HG03196 (cell line): ENCODE data around the gene C1QL1.
A peak's percentile ranks its signal among the peaks of the same experiment; 100 is the strongest.

Source experiments
- ATAC-seq: cut with Tn5 transposase; IDR thresholded peaks from one replicate; pipeline ENCODE4 v1.9.1; 2021; ENCODE audit not compliant: unreplicated experiment

Gene C1QL1

GRCh38 chr17:44989552-44990138 lies 21.5 kb upstream of the C1QL1 start:
- no peak for ATAC-seq

- ATAC-seq = no peak
Observed at GRCh38 chr17:44988044-44988942, 20.2 kb upstream of the C1QL1 start.

GRCh38 chr17:44983563-44983962 lies 15.5 kb upstream of the C1QL1 start:
- no peak for ATAC-seq

GRCh38 chr17:44982113-44982702 lies 14.1 kb upstream of the C1QL1 start:
- no peak for ATAC-seq

- no peak for ATAC-seq
Observed at GRCh38 chr17:44981221-44981968, 13.3 kb upstream of the C1QL1 start.

GRCh38 chr17:44979426-44979995 lies 11.4 kb upstream of the C1QL1 start:
- no peak for ATAC-seq

- no peak for ATAC-seq
Observed at GRCh38 chr17:44978807-44979206, 10.7 kb upstream of the C1QL1 start.

GRCh38 chr17:44977814-44978550 lies 9.9 kb upstream of the C1QL1 start:
- no peak for ATAC-seq

GRCh38 chr17:44977065-44977464 lies 9.0 kb upstream of the C1QL1 start:
- ATAC-seq = no peak

GRCh38 chr17:44976206-44976605 lies 8.1 kb upstream of the C1QL1 start:
- ATAC-seq = no peak

- ATAC-seq = no peak
Observed at GRCh38 chr17:44972953-44973352, 4.8 kb upstream of the C1QL1 start.

- no peak for ATAC-seq
Observed at GRCh38 chr17:44971776-44972483, 3.8 kb upstream of the C1QL1 start.

- no peak for ATAC-seq
Observed at GRCh38 chr17:44970136-44970741, 2.1 kb upstream of the C1QL1 start.

- no peak for ATAC-seq
Observed at GRCh38 chr17:44969144-44969780, 1.2 kb upstream of the C1QL1 start.

- ATAC-seq = peak; percentile 8
Observed at GRCh38 chr17:44967907-44968224, 237 bp downstream of the C1QL1 start.

GRCh38 chr17:44967026-44967906 lies 837 bp downstream of the C1QL1 start:
- ATAC-seq = no peak

- no peak for ATAC-seq
Observed at GRCh38 chr17:44966348-44967025, 1.6 kb downstream of the C1QL1 start.
